GM19463 (cell line): ENCODE results near the gene P4HA2.
A peak's percentile ranks its signal among the peaks of the same experiment; 100 is the strongest.

ENCODE experiments used
- ATAC-seq: cut with Tn5 transposase; IDR thresholded peaks from one replicate; pipeline ENCODE4 v1.9.1; 2021; ENCODE audit warnings: mild to moderate bottlenecking, moderate library complexity; ENCODE audit not compliant: unreplicated experiment

P4HA2 gene

DNA sequence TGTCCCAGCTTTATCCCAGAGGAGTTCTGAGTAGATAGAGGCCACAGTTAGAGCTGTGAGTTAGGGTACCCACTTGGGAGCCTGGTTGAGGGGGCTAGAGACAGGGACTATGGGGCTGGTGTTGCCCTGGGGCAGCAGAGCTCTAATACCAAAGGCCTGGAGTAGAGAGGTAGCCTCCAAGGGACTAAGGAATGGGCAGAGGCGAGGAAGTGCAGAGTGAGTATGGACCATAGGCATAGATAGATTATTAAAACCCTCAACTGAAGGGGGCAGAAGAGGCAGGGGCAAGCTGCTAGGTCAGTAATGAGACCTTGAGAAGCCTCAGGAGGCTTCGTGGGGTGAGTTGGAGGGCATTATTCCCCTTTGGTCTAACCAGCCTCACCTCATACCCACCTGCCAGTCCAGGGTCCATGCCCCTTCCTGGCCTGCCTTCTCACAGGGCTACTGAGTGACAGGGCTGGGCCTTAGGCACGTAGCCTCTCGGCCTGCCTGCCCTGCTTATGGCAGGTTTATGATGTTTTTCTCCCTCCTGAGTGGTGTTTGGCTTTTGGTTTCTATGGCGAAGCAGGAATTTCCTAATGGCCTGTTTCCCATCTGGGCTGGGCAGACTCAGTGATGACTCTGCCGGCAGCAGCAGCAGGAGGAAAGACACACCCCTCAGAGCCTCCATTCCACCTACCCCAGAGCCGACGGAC is 37.8 kb upstream of the P4HA2 start:
- ATAC-seq: no peak

DNA sequence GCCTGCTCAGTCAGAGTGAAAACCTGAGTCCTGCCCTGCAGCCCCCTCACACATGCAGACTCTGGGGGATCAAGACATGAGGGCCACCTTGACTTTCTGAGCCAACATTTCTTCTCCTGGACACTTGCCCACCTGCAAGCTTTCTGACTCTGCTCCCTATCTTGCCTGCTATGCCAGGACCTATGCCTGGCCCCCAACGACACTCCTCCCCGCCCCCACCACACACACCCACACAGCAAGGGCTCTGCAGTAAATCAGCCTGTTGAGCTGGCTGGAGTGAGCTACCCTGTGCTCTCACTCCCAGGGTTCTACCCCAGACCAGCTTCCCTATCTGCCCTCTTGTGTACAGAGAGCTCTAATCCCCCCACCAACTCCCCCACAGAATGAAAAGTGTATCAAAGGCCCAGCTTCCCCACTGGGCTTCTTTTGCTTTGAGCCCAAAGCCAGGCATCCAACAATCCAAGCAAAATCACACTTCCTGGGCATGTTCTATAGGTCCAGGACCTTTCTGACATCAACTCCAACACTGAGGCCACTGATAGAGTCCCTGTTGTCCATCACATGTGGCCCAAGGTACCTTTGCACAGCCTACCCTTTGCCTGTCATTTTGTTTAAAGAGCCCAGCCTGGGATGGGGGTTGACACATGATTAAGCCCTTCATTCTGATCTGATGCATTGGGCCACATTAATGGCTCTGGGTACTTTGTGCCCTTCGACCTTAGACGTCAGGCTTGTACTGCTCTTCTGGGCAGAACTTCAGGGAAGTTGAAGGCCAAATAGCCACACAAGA is 37.1 kb upstream of the P4HA2 start:
- no peak for ATAC-seq

DNA sequence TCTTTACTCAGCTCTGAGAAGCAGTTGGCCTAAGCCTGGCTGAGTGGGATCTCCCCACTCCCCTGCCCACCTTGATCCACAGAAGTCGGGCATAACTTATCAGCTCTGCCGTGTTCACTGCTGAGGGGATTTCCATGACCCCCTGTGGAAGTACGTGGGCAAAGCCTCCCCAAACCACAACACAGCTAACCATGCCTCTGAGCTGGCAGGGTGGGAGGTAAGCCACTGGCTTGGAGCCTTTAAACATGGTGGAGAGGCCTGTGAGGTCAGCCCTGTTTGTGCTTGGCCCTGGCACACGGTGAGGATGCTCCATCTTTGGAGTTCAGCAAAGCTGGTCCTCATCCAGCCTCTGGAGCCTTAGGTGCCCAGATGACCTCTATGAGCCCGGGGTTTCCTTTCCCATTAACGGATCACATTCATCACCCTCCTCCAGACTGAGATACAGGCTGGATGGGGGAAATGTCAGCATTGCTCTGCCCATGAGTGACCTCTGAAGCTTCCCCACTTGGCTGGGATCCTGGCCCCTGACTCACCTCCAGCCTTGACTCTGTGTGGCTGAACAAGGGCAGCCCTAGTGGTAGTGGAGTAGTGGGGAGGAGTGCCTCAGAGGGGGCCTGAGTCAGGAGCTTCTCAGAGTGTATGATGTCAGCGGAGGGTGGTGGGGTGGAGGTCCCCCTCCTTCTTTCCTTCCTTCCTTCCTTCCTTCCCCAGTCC is 36.1 kb upstream of the P4HA2 start:
- no peak for ATAC-seq

DNA sequence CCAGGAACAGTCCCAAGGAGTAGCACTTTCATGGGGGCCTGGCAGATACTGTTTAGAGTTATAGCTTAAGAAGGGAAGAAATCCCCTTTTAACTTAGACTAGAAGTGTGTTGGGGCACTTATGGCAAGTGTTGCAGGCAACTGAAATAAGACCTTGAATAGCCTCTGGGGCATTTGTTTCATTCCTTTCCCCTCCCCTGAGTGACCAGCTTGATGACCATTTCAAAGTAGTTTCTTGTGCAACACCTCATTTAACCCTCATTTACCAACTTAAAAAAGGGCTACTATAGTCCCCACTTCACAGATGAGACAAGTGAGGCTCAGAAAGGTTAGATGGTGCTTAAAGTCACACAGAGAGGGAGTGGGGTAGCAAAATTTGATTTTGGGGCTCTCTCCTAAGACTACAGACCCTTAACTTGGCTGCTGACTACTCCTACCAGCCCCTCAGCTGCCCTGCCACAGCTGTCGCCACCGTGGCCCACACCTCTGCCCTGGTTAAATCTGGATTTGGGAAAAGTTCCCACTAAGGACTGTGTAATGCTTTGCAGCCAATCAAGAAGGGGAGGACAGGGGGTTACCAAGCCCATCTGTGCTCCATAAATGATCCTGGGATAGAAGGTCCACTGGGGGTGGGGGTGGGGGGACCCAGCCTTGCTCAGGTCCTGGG is 35.4 kb upstream of the P4HA2 start:
- no peak for ATAC-seq

DNA sequence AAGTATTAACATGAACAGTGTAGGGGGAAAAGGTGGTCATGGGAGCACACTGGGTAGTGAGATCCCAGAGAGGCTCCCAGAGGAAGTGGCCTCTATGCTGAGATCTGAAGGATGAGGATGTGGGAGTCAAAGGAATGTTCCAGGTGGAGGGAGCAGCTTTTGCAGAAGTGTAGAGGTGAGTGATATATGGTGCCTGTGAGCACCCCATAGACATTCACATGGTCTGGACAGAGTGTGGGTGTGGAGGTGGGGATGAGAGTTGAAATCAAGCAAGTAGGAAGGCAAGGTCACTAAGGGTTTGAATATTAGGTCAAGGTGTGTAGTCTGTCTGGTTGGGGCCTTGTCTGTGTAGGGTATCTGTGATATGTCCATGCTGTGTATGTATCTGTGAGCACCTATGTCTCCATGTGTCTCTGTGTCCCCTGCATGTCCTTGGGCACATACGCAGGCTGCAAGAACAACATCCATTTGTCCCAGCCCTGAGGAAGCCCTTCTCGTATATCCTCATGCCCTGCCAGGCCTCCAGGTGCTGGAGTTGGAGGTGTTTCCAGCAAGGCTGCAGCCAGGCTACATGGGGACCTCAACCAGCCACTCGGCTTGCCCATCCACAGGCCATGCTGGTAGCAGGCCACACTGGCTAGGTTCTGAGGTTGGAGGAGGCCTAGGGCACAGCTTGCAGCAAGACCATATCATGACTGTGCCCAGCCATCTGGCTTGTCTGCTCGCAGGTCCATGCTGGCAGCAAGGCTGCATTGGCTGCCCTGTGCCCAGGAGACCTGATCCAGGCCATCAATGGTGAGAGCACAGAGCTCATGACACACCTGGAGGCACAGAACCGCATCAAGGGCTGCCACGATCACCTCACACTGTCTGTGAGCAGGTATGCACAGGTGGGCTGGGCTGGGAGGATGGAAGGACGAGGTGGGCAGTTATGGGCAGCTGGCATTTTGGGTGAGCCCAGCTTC is 34.5 kb upstream of the P4HA2 start:
- no peak for ATAC-seq

DNA sequence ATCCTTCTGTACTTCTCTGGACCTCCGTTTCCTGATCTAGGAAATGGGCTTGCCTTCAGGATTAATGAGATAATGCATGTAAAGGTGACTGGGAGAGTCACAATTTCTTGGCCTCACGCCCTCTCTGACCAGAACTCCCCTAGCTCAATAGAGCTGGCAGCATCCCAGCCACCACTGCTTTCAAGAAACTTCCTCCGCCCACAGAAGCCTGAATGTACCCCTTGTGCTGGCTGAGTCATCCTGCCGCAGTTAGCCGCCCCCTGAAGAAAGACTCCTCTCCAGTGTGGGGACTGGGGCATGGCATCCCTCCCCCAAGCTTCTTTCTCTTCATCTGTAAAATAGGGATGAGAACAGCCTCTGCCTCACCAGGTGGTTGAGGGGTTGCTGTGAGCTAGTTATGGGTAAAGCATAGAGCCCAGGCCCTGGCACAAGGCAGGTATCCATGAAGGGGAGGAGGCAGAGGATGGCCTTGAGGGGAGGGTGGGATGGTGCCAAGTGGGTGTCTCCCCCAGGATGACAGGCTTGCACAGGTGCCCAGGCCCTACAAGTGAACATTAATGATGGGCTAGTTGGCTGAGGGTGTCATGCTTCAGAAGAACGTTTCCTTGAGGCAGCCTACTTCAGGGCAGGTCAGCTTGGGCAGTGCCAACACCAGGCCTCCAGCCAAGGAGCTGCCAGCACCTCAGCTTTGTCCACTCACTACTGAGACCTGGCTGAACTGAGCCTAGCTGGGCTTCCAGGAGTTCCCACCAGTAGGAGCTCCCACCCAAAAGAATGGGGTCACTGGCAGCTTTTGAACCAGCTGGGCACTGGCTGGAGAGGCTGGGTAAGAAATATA is 33.3 kb upstream of the P4HA2 start:
- peak; percentile 60 for ATAC-seq

DNA sequence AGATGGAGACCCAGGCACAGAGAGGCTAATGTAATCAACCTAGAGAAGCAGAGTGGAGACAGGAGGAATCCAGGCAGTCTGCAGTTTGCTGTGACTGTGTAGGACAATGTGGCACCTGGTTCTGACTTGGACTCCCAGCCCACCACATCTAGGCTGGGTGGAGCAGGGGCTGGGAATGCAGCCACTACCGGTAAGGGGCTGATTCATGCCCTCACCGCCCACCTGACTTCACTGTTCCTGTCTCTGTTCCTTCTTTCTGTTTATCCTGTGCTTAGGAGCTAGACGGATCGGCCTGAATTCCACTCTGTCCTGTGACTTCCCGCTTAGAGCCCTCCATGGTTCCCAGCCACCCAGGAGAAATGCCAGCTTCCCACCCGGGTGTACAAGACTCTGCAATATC is 32.4 kb upstream of the P4HA2 start:
- ATAC-seq: no peak

DNA sequence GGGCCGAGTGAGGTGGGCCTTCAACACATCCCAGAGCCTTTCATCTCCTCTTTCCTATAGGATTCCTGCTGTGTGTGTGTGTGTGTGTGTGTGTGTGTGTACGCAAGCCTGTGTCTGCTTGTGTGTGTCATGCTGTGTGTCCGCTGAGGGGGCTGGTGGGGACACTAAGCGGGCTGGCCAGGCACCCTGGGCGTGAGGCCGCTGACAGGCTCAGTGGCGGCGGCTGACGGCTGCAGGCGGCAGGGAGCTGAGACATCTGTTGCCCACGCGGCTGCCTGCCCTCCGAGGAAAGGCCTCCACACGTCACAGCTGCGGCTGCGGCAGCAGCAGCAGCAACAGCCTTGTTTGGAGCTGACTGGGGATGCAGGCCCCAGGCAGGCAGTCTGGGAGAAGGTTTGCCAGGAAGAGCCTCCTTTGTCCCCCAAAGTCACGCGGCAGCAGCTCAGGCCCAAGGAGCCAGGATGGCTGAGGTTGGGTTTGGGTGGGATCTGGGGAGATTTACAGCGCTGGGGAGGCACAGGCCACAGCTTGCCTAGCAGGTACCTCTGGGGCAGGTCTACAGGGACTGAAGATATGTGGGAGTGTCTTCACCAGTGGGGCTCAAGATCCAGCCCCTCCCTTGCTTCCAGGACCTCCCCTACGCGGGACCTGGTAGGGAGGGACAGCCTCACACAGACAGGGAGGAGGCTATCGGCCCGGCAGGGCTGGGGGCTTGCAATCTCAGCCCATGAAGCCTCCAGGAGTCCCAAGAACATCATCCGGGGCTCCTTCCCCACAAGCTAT is 31.6 kb upstream of the P4HA2 start:
- no peak for ATAC-seq

DNA sequence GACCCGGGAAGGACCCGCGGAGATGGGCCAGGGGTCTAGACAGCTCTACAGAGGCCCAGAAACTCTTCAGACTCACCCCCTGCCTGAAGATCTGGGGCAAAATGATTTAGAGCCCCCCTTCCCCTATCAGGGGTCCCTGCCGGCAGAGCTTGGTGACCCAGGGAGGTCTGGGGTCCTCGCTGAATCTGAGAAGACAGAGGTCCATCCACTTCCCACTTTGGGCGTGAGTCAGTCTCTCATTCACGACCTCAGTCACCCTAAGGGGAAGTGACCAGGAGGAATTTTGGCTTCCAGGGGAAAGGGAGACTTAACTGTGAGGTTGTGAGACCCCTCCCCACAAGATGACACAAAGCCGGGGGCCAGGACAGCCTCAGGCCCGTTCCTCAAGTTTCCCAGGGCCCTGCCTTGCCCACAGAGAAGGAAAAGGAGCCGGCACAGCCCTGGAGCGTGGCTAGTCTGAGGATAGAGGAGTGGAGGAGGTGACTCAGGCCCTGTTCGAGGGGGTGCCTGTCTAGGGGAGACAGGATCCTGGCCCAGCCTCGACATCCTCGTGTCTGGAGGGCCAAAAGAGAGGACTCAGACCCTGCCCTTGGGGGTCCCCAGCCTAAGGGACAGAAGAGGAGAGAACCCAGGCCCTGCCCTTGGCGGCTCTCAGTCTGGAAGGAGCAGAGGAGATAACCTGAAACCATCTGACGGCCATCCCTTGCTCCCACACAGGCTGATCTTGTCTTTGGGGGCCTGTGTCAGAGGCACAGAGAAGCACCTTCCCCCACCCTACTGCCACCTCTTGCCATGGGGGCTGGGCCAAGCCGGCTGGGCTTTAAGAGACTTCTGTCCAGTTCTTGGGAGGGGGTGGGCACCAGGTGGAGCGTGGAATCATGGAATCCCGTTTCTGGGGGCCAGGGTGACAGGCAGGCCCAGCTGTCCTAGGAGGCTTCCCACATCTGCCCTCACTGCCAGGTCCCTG is 30.7 kb upstream of the P4HA2 start:
- ATAC-seq: no peak

DNA sequence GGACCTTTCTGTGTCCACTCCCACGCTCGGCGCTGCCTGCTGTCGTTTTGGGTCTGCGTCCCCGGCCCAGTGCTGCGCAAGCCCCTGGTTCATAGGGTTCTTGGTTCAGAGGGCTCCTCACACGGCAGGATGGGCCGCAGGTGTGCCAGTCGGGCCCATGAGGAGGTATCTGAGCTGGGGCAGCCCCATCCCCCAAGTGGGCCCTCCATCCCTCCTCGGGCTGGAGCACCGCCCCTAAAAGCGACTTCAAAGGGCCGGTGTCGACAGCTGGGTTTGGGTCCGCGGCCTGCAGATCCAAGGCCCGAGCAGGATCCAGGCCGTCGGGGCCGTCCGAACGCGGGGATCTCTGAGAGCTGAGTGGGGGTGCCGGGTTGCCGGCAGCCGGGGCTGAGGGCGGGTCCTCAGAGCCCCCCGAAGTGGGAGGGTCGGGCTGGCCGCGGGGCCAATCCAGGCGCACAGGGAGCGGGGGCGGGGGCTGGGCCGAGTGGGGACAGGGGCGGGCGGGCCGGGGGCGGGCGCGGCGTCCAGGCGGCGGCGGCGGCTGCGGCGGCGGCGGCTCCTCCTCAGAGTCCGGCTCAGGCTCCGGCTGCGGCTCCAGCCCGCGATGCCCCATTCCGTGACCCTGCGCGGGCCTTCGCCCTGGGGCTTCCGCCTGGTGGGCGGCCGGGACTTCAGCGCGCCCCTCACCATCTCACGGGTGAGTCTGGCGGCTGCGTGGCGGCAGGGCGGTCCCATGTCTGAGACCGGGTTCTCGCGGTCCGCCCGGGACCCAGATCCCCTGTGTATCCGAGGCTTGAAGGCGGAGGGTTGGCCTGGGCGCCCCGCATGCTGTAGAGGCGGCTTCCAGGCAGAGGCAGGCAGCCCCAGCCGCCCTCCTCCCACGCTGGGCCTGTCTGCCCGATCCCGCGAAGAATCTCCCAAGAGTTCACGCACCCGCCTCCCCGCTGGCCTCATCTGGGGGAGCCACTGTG is 29.8 kb upstream of the P4HA2 start, which contains the start of gene PDLIM4:
Gene PDLIM4, plus strand, starts transcription at position 566 of the 971 bp plus-strand sequence. Its CDS starts 39 bp downstream, at position 605.
- ATAC-seq: no peak

DNA sequence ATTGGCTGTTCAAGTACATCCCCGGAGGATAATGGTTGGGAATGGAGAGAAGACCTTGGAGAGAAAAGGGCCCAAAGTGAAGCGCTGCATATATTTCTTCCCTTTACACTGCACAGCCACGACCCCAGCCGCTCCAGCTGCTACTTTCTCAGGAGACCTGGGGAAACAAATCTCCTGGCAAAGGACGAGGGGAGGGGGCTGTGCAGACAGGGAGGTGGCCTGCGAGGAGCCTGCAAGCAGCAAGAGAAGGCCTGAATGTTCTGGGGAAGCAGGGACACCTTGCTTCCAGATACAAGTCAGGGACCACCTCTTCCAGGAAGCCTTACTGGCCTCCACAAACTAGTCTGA is 29.1 kb upstream of the P4HA2 start:
- ATAC-seq: no peak

DNA sequence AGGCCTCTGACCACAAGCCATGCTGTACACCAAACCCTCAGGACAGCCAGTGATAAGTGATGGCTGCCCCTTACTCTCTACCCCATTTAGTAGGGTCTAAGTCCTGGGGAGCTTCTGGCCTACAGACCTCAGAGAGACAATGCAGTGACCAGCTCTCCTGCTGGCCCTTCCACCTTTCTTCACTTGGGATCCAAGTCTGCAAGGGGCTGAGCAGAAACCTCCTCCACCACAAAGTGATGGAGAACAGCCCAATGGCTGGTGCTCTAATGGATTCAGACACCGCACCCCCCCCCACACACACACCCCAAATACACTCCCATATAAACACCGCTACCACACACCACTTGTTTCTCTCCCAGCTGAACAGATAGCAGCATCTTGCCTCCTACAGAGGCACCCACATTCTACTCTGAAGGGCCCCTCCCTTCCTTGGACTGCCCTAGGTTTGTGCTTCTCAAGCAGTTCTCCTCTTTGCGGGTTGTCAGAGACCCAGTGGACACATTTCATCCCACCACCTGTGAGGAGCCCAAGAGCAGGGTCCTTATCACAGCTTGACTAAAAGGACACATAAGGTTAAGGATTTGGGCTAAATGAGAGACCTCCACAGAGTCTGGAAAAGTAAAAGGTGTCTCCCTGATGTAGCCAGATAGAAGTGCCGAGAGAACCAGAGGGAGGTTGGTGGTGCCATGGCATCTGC is 28.6 kb upstream of the P4HA2 start:
- ATAC-seq: no peak

DNA sequence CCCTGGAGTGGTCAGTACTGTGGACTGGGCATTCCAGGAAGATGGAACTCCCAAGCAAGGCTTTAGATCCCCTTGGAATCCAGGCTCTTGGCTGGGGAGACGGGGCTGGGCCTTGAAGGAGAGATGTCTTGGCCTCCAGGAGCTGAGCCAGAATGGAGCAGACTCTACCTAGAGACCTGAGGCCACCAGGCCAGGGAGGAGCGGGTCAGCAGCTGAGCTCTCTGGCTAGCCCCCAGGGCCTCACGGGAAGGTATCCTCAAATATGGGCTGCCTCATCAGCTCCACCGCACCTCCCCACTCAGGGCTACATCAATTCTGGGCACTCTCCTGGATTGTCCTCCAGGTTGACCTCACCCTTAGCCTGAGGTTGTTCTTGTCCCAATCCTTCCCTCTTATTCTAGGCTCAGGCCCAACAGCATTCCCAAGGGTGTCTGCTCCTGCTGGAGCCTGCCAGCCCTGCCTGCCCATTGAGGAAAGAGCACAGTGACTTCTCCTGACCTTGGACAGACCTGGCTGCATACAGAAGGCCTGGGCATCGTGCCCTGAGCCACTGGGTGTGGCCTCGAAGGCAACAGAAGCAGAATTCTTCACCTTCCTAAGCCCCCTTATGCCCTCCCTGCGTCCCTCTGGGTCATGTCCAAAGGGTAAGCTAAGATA is 26.8 kb upstream of the P4HA2 start:
- no peak for ATAC-seq

DNA sequence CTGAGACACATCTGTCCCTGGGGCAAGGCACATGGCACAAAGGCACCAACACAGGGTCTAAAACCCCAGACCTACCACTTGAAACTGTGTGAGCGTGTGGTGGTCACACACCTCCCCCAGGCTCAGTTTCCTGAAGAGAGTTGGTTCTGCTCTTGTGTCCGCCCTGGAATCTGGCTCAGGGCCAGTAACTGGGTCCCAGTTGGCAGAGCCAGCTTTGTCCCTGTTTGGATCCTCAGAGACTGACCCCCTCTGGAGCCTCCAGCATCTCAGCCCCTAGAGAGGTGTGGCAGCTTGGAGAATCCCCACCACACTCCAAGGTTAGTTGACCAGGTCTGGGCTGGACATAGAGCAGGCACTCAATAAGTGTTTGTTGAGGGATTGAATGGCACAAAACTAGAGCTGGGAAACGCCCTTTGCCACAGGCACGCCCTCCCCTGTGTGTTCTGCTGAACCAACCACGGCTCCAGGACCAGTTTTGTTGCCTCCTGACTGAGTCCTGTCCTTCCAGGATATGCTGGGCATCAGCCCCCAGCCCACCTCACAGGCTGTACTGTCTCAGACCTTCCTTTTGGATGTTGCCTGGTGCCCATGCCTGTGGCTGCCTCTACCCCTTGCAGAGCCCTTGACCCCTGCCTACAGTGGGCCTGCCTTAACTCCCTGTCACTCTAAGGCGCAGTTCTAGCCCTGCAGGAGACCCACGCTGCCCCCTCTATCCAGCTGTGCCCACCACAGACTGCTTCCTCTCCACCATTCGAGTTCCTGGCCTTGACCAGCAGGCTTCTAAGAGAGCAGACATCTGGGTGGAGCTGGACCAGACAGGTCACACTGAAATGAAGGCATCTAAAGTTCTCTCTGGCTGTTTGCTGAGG is 26.0 kb upstream of the P4HA2 start:
- ATAC-seq: no peak
